GM18870 (cell line): ENCODE data around the gene GALR3.

Experiments
- ATAC-seq: cut with Tn5 transposase; IDR thresholded peaks from one replicate; pipeline ENCODE4 v1.9.1; 2021; ENCODE audit warnings: moderate library complexity; ENCODE audit not compliant: unreplicated experiment

GALR3 gene

DNA sequence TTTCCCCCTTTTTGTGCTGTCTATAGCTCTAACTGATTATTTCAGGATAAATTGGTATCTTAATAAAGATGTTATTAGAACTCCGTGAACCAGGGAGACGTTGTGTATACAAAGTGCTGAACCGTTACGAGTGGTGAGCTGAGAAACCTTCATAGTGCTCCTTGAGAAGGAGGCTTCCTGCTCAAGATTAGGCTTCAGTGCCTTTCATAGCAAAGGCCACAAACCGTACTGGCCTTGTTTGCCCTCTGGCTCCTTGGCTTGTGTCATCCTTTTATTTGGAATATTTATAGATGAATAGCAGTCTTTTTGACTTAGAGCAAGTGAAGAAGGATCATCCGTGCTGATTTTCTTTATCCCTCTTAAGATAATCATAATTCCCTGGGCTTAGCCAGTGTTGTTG, 42.3 kb downstream of the GALR3 start:
- ATAC-seq, result no peak

DNA sequence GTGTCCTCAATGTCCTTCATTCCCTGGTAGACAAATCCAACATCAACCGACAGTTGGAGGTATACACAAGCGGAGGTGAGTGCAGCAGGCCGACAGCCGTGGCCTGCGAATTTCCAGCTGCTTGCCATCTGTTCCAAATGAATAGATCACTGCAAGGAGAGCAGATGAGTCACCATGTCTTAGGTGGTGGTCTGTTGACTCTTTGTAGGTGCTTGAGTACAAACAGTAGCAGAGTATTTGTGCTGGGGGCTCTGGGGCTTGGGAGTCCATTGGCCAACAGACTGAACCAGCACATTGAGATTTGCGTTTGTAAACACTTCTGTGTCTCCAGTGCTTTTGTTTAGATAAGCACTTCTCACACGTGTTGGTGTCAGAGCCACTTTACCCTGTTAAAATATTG, 47.1 kb downstream of the GALR3 start:
- ATAC-seq, result no peak
